ENCODE data around the gene SYT17.

GRCh38 chr16:19281246-19281645 is 113.2 kb downstream of the SYT17 start:
- TF ChIP-seq POLR2A (IDR thresholded peaks at IDR 0.05) (no peak), CTCF (IDR thresholded peaks at IDR 0.05) (no peak)

All from adrenal gland (tissue), 5 donors.